Measurements from ENCODE around the gene RHOU. TPM values are rescaled to one million over a fixed set of nuclear protein-coding genes. Genes with fewer than 3 reads are reported as not detected.

The RHOU gene
- total RNA-seq, 1 donor from 2014 or later, result 67.0 TPM

GRCh38 chr1:228706305-228706704 lies 29.0 kb upstream of the RHOU start:
- Histone ChIP-seq H3F3A (ENCODE audit: low read depth) (no peaks in the 10 kb centered on the region), H3K27me3 (no peaks in the 10 kb centered on the region), H3K4me1 (no peaks in the 10 kb centered on the region), H3K27ac (no peak overlapping the region), H3K9me3 (ENCODE audit: low read depth) (no peaks in the 10 kb centered on the region), H4K20me1 (ENCODE audit: low read depth) (no peaks in the 10 kb centered on the region), H3K4me2 (no peak overlapping the region), H2AFZ (replicated peaks) (no peak overlapping the region), H3K36me3 (no peaks in the 10 kb centered on the region), H3K79me2 (ENCODE audit: low read depth) (no peaks in the 10 kb centered on the region), H3K9ac (no peak overlapping the region), H3K4me3 (no peak overlapping the region)
- Mint-ChIP-seq H3K4me1 (no peaks in the 10 kb centered on the region), H3K4me3 (no peak overlapping the region), H3K36me3 (no peaks in the 10 kb centered on the region), H3K27me3 (ENCODE audit: insufficient read depth, low read depth) (no peaks in the 10 kb centered on the region), H3K27ac (no peak overlapping the region), H3K9me3 (peaks cover 8% of the 10 kb centered on the region)
- no peak for DNase-seq (ENCODE audit: low spot score)
- TF ChIP-seq CTCF (IDR thresholded peaks at IDR 0.05), result no peak
- TF ChIP-seq EZH2 (IDR thresholded peaks at IDR 0.05), result no peak
- TF ChIP-seq EZH2phosphoT487 (IDR thresholded peaks at IDR 0.05), result no peak

GRCh38 chr1:228717081-228717480 lies 18.2 kb upstream of the RHOU start:
- Histone ChIP-seq H3K9me3 (ENCODE audit: low read depth) (no peaks in the 10 kb centered on the region), H3K27ac (no peak overlapping the region), H3K36me3 (no peaks in the 10 kb centered on the region), H2AFZ (replicated peaks) (no peak overlapping the region), H3K4me3 (no peak overlapping the region), H4K20me1 (ENCODE audit: low read depth) (no peaks in the 10 kb centered on the region), H3K79me2 (ENCODE audit: low read depth) (no peaks in the 10 kb centered on the region), H3F3A (ENCODE audit: low read depth) (no peaks in the 10 kb centered on the region), H3K4me2 (no peak overlapping the region), H3K4me1 (no peaks in the 10 kb centered on the region), H3K9ac (no peak overlapping the region), H3K27me3 (no peaks in the 10 kb centered on the region)
- Mint-ChIP-seq H3K27me3 (ENCODE audit: insufficient read depth, low read depth) (no peaks in the 10 kb centered on the region), H3K36me3 (no peaks in the 10 kb centered on the region), H3K4me3 (no peak overlapping the region), H3K27ac (no peak overlapping the region), H3K4me1 (no peaks in the 10 kb centered on the region), H3K9me3 (no peaks in the 10 kb centered on the region)
- no peak for TF ChIP-seq CTCF (IDR thresholded peaks at IDR 0.05)
- no peak for TF ChIP-seq EZH2phosphoT487 (IDR thresholded peaks at IDR 0.05)
- no peak for TF ChIP-seq EZH2 (IDR thresholded peaks at IDR 0.05)
- no peak for DNase-seq (ENCODE audit: low spot score)

GRCh38 chr1:228721407-228721806 lies 13.9 kb upstream of the RHOU start:
- Mint-ChIP-seq H3K4me1 (peaks cover 8% of the 10 kb centered on the region), H3K4me3 (no peak overlapping the region), H3K27me3 (ENCODE audit: insufficient read depth, low read depth) (no peaks in the 10 kb centered on the region), H3K27ac (no peak overlapping the region), H3K9me3 (peaks cover 2% of the 10 kb centered on the region), H3K36me3 (no peaks in the 10 kb centered on the region)
- H3K27ac ChIP-seq, result no peak overlapping the region
- no peak overlapping the region for H3K9ac ChIP-seq
- H3K27me3 ChIP-seq, result no peaks in the 10 kb centered on the region
- peaks cover 6% of the 10 kb centered on the region for H3K4me1 ChIP-seq
- DNase-seq (ENCODE audit: low spot score), result no peak
- H3K4me2 ChIP-seq, result no peak overlapping the region
- H3K9me3 ChIP-seq (ENCODE audit: low read depth), result no peaks in the 10 kb centered on the region
- H3K4me3 ChIP-seq, result no peak overlapping the region
- TF ChIP-seq CTCF (IDR thresholded peaks at IDR 0.05) (no peak), EZH2phosphoT487 (IDR thresholded peaks at IDR 0.05) (no peak), EZH2 (IDR thresholded peaks at IDR 0.05) (no peak)
- H3F3A ChIP-seq (ENCODE audit: low read depth), result no peaks in the 10 kb centered on the region
- no peaks in the 10 kb centered on the region for H3K79me2 ChIP-seq (ENCODE audit: low read depth)
- H3K36me3 ChIP-seq, result no peaks in the 10 kb centered on the region
- no peak overlapping the region for H2AFZ ChIP-seq (replicated peaks)
- H4K20me1 ChIP-seq (ENCODE audit: low read depth), result no peaks in the 10 kb centered on the region

Measured in neural progenitor cell (in vitro differentiated cells).